ENCODE data around the gene RBP2. TPM values are rescaled to one million over a fixed set of nuclear protein-coding genes. Genes with fewer than 3 reads are reported as not detected.

RBP2 gene
- total and polyA plus RNA-seq, 2 of the 8 experiments (the other 6 are each of a cell fraction or from before 2014, with no cell fraction given), result not detected

GRCh38 chr3:139439278-139439677 is 37.0 kb downstream of the RBP2 start (continued):
- TF ChIP-seq CTCF (IDR thresholded peaks at IDR 0.05; ENCODE audit: control extremely low read depth in 1 of 3, insufficient read depth in 1 of 3, low read depth in 1 of 3, low read length in 3 of 3) (no peak), KDM1A (IDR thresholded peaks at IDR 0.05; ENCODE audit: borderline replicate concordance, low read length) (no peak), POLR2AphosphoS5 (IDR thresholded peaks at IDR 0.05; ENCODE audit: low read depth, low read length) (no peak), TAF7 (optimal IDR thresholded peaks at IDR 0.05; ENCODE audit: borderline replicate concordance, low read depth, low read length) (no peak), SP2 (IDR thresholded peaks at IDR 0.05; ENCODE audit: low read length) (no peak)
